Middle frontal gyrus (tissue), 1 donor: ENCODE results near the gene XRCC4.
A peak's percentile ranks its signal among the peaks of the same experiment; 100 is the strongest.
"Not testable (repeated sequence)": the region's sequence is repeated elsewhere in the genome, so short reads cannot be mapped to it uniquely, and the experiment has no call there.

Source experiments
- DNase-seq: peaks from one replicate; pipeline ENCODE4 v3.0.0-alpha.2; 2015; ENCODE audit warnings: low spot score; ENCODE audit errors: extremely low spot score

Gene XRCC4

GRCh38 chr5:83076742-83077661 lies at the start of gene XRCC4, which contains the start of gene TMEM167A:
Gene XRCC4, plus strand, starts transcription at chr5:83077547. Its CDS starts 27,373 bp downstream, at chr5:83104920.
Gene TMEM167A, minus strand, starts transcription at chr5:83077394. Its CDS starts 71 bp downstream, at chr5:83077323.
- peak; percentile 99 for DNase-seq

GRCh38 chr5:83029912-83030311 lies 47.4 kb upstream of the XRCC4 start:
- no peak for DNase-seq

GRCh38 chr5:83031381-83031780 lies 46.0 kb upstream of the XRCC4 start:
- DNase-seq, result no peak

GRCh38 chr5:83034036-83034435 lies 43.3 kb upstream of the XRCC4 start:
- DNase-seq, result no peak

- DNase-seq, result no peak
Observed at GRCh38 chr5:83034528-83035207, 42.7 kb upstream of the XRCC4 start.

GRCh38 chr5:83035373-83036100 lies 41.8 kb upstream of the XRCC4 start:
- DNase-seq, result peak; percentile 93

- DNase-seq, result no peak
Observed at GRCh38 chr5:83036991-83037575, 40.3 kb upstream of the XRCC4 start.

GRCh38 chr5:83038924-83039323 lies 38.4 kb upstream of the XRCC4 start:
- DNase-seq, result no peak

GRCh38 chr5:83042507-83042906 lies 34.8 kb upstream of the XRCC4 start:
- DNase-seq, result no peak

GRCh38 chr5:83044926-83045325 lies 32.4 kb upstream of the XRCC4 start:
- no peak for DNase-seq

- DNase-seq, result no peak
Observed at GRCh38 chr5:83048277-83048676, 29.1 kb upstream of the XRCC4 start.

GRCh38 chr5:83048811-83049210 lies 28.5 kb upstream of the XRCC4 start:
- DNase-seq, result no peak

GRCh38 chr5:83049370-83049885 lies 27.9 kb upstream of the XRCC4 start:
- no peak for DNase-seq

- no peak for DNase-seq
Observed at GRCh38 chr5:83050723-83051340, 26.5 kb upstream of the XRCC4 start.

GRCh38 chr5:83055166-83055565 lies 22.2 kb upstream of the XRCC4 start:
- DNase-seq, result no peak

- no peak for DNase-seq
Observed at GRCh38 chr5:83058726-83059125, 18.6 kb upstream of the XRCC4 start.

- no peak for DNase-seq
Observed at GRCh38 chr5:83059341-83059740, 18.0 kb upstream of the XRCC4 start.

- no peak for DNase-seq
Observed at GRCh38 chr5:83066548-83067110, 10.7 kb upstream of the XRCC4 start.

- not testable (repeated sequence) for DNase-seq
Observed at GRCh38 chr5:83067377-83067776, 10.0 kb upstream of the XRCC4 start.

GRCh38 chr5:83069096-83069799 lies 8.1 kb upstream of the XRCC4 start:
- DNase-seq, result no peak
